SK-N-SH (cell line): ENCODE results near the gene DLL1. TPM values are rescaled to one million over a fixed set of nuclear protein-coding genes. Genes with fewer than 3 reads are reported as not detected.

Experiments used
- CTCF ChIA-PET: fragments of 300-600, 350-600 bp; formaldehyde crosslinking; extraction: SDS; loops from one replicate; lab custom pipeline; 2021; lab: Yijun Ruan, JAX
- POLR2A ChIA-PET: fragments of 350-600 bp; sonication (Branson Sonifier 250); formaldehyde crosslinking; extraction: SDS; loops from one replicate; lab custom pipeline; 2020; ENCODE audit warnings: antibody characterized with exemption, inconsistent platforms; lab: Yijun Ruan, JAX
- DNase-seq: peaks from one replicate; pipeline ENCODE4 v3.0.0; 2012
- H2AFZ ChIP-seq: fragments of 200-600 bp; sonication (generic); 2 replicates; pipeline ENCODE4 v1.8.1; 2016; ENCODE audit warnings: antibody characterized with exemption, mild to moderate bottlenecking, low read depth
- H3F3A ChIP-seq: fragments of 200-600 bp; sonication (generic); replicated peaks from 2 replicates; pipeline ENCODE3; 2016; ENCODE audit warnings: antibody characterized with exemption, mild to moderate bottlenecking; ENCODE audit not compliant: insufficient read depth
- H3K27ac ChIP-seq, 2 experiments: fragments of 200-500 bp in 1 of 2; fragments of 200-600 bp in 1 of 2; sonication (Bioruptor generic) in 1 of 2; sonication (generic), shearing (Covaris generic) in 1 of 2; 2 replicates each; pipeline versions ENCODE4 v1.5.1 to v1.6.1; 2014 to 2016; ENCODE audit warnings: low read depth in 2 of 2, inconsistent platforms in 1 of 2, low read length in 1 of 2, mild to moderate bottlenecking in 1 of 2, mixed read lengths in 1 of 2
- H3K27me3 ChIP-seq: fragments of 200-600 bp; sonication (generic), shearing (Covaris generic); 2 replicates; pipeline ENCODE4 v1.6.1; 2016; ENCODE audit warnings: mixed run types; ENCODE audit not compliant: insufficient read depth
- H3K36me3 ChIP-seq, 2 experiments: fragments of 200-500 bp in 1 of 2; fragments of 200-600 bp in 1 of 2; sonication (Bioruptor generic) in 1 of 2; sonication (generic) in 1 of 2; replicated peaks in 1 of 2; 2 replicates each; pipeline versions ENCODE3 to v1.5.1; 2014 to 2016; ENCODE audit warnings: low read length in 1 of 2, mild to moderate bottlenecking in 1 of 2; ENCODE audit not compliant: insufficient read depth in 2 of 2, control insufficient read depth in 1 of 2
- H3K4me1 ChIP-seq, 2 experiments: fragments of 200-500 bp in 1 of 2; fragments of 200-600 bp in 1 of 2; sonication (Bioruptor generic) in 1 of 2; sonication (generic), shearing (Covaris generic) in 1 of 2; 2 replicates each; pipeline versions ENCODE4 v1.5.1 to v1.6.1; 2014 to 2016; ENCODE audit warnings: low read depth in 1 of 2, low read length in 1 of 2, mixed run types in 1 of 2; ENCODE audit not compliant: insufficient read depth in 2 of 2, control insufficient read depth in 1 of 2
- H3K4me2 ChIP-seq: fragments of 200-600 bp; sonication (generic), shearing (Covaris generic); 2 replicates; pipeline ENCODE4 v1.6.1; 2017; ENCODE audit warnings: mixed run types
- H3K4me3 ChIP-seq, 2 experiments: fragments of 200-500 bp in 1 of 2; fragments of 200-600 bp in 1 of 2; sonication (Bioruptor generic) in 1 of 2; sonication (generic), shearing (Covaris generic) in 1 of 2; 2 replicates each; pipeline versions ENCODE4 v1.5.1 to v1.8.1; 2014 to 2016; ENCODE audit warnings: low read depth in 2 of 2, inconsistent platforms in 1 of 2, low read length in 1 of 2, mild to moderate bottlenecking in 1 of 2, mixed read lengths in 1 of 2, moderate library complexity in 1 of 2
- H3K79me2 ChIP-seq: fragments of 200-600 bp; sonication (generic); 2 replicates; pipeline ENCODE4 v1.8.1; 2017; ENCODE audit warnings: mild to moderate bottlenecking; ENCODE audit not compliant: insufficient read depth
- H3K9ac ChIP-seq: fragments of 200-600 bp; sonication (generic); 2 replicates; pipeline ENCODE4 v1.6.1; 2017; ENCODE audit warnings: mixed run types
- H3K9me2 ChIP-seq: fragments of 200-600 bp; sonication (generic); 2 replicates; pipeline ENCODE4 v1.6.1; 2017; ENCODE audit warnings: mixed run types
- H3K9me3 ChIP-seq: fragments of 200-600 bp; sonication (generic); 2 replicates; pipeline ENCODE4 v1.6.1; 2017; ENCODE audit warnings: mixed run types, mild to moderate bottlenecking, moderate library complexity
- H4K20me1 ChIP-seq: fragments of 200-600 bp; sonication (generic); 2 replicates; pipeline ENCODE4 v1.6.1; 2017; ENCODE audit warnings: mild to moderate bottlenecking, mixed run types; ENCODE audit not compliant: insufficient read depth
- CTCF ChIP-seq: fragments of 200-600 bp; sonication (generic); IDR thresholded peaks from 2 replicates; pipeline ENCODE4 v1.6.1; 2017; ENCODE audit warnings: antibody characterized with exemption, mild to moderate bottlenecking, moderate library complexity
- FOXM1 ChIP-seq: IDR thresholded peaks from 2 replicates; pipeline ENCODE4 v1.4.0; 2012; ENCODE audit warnings: low read depth, mild to moderate bottlenecking
- GABPA ChIP-seq: IDR thresholded peaks from 2 replicates; pipeline ENCODE4 v1.4.0; 2012; ENCODE audit warnings: low read depth, mild to moderate bottlenecking
- NRF1 ChIP-seq: IDR thresholded peaks from 2 replicates; pipeline ENCODE4 v1.6.1; 2012; ENCODE audit warnings: low read depth, mild to moderate bottlenecking, low read length
- RAD21 ChIP-seq: IDR thresholded peaks from 2 replicates; pipeline ENCODE4 v1.6.1; 2012; ENCODE audit warnings: mild to moderate bottlenecking, low read length
- REST ChIP-seq: IDR thresholded peaks from 2 replicates; pipeline ENCODE4 v1.6.1; 2012; ENCODE audit warnings: mild to moderate bottlenecking, low read depth, low read length, moderate library complexity
- TAF1 ChIP-seq: IDR thresholded peaks from 2 replicates; pipeline ENCODE4 v1.6.1; 2012; ENCODE audit warnings: low read depth, mild to moderate bottlenecking, low read length, moderate library complexity, borderline replicate concordance
- TCF12 ChIP-seq: IDR thresholded peaks from 2 replicates; pipeline ENCODE4 v1.4.0; 2012
- USF1 ChIP-seq: IDR thresholded peaks from 2 replicates; pipeline ENCODE4 v1.4.0; 2012; ENCODE audit warnings: low read depth, borderline replicate concordance
- WGBS: methylation state at CpG from one replicate; pipeline ENCODE4 v1.1.6; 2017; ENCODE audit warnings: low lambda C conversion rate; 5-methylcytosine and 5-hydroxymethylcytosine counted together
- polyA plus RNA-seq, 3 experiments: library from polyadenylated mRNA; depleted of rRNA; stranded (reverse); fragments of >200 nt; gene quantifications; 2 replicates each; pipeline ENCODE4 v1.2.3, GENCODE V29; 2012

Gene DLL1
- polyA plus RNA-seq, 1 of the 3 experiments (the other 2 are of a cell fraction) = 0.25 TPM

GRCh38 chr6:170262489-170263088, 28.3 kb downstream of the DLL1 start:
- H3K36me3 ChIP-seq = no peaks in the 10 kb centered on the region
- H3K9me3 ChIP-seq = no peaks in the 10 kb centered on the region
- POLR2A ChIA-PET = no interaction called here
- H3K4me1 ChIP-seq = no peaks in the 10 kb centered on the region; a peak in 1 of 4 replicates
- H3F3A ChIP-seq = no peaks in the 10 kb centered on the region
- H4K20me1 ChIP-seq = 0 out of 2 replicates have a peak, but pooled peaks cover 3% of the 10 kb centered on the region
- no peak overlapping the region for H3K4me2 ChIP-seq
- H3K9ac ChIP-seq = no peak overlapping the region
- no peak overlapping the region for H2AFZ ChIP-seq
- no peaks in the 10 kb centered on the region for H3K27me3 ChIP-seq
- no peak overlapping the region for H3K27ac ChIP-seq
- no peaks in the 10 kb centered on the region for H3K79me2 ChIP-seq
- CTCF ChIA-PET = interaction anchor here (1.7 kb wide), 1 partner anchor 29 kb away, joined by 5 read pairs; no protein-coding TSS in a partner anchor
- no peak for TF ChIP-seq NRF1
- TF ChIP-seq CTCF = no peak
- TF ChIP-seq GABPA = no peak
- TF ChIP-seq REST = no peak
- no peak for TF ChIP-seq FOXM1
- no peak for TF ChIP-seq USF1
- no peak for TF ChIP-seq TCF12
- no peak for TF ChIP-seq RAD21
- TF ChIP-seq TAF1 = no peak
- TF ChIP-seq, all 33 proteins: peak for 0
- WGBS = 70% methylated on average over 20 of the region's 22 CpGs
- DNase-seq = no peak
- no peaks in the 10 kb centered on the region for H3K9me2 ChIP-seq
- H3K4me3 ChIP-seq = no peak overlapping the region
